PFSK-1 (cell line): ENCODE results near the gene KLHL40.

Source experiments
- POLR2AphosphoS5 ChIP-seq: IDR thresholded peaks from 2 replicates; pipeline ENCODE4 v1.6.1; 2012; ENCODE audit warnings: low read depth, mild to moderate bottlenecking, control low read depth, low read length, moderate library complexity
- TF ChIP-seq, protein P1 (sequence below), 2 experiments: IDR thresholded peaks; 2 replicates each; pipeline versions ENCODE4 v1.6.1 to v1.8.0; 2011 to 2012; ENCODE audit warnings: low read depth in 2 of 2, low read length in 2 of 2, control low read depth in 1 of 2, inconsistent platforms in 1 of 2, mild to moderate bottlenecking in 1 of 2, moderate library complexity in 1 of 2; ENCODE audit not compliant: insufficient read depth in 1 of 2

DNA sequence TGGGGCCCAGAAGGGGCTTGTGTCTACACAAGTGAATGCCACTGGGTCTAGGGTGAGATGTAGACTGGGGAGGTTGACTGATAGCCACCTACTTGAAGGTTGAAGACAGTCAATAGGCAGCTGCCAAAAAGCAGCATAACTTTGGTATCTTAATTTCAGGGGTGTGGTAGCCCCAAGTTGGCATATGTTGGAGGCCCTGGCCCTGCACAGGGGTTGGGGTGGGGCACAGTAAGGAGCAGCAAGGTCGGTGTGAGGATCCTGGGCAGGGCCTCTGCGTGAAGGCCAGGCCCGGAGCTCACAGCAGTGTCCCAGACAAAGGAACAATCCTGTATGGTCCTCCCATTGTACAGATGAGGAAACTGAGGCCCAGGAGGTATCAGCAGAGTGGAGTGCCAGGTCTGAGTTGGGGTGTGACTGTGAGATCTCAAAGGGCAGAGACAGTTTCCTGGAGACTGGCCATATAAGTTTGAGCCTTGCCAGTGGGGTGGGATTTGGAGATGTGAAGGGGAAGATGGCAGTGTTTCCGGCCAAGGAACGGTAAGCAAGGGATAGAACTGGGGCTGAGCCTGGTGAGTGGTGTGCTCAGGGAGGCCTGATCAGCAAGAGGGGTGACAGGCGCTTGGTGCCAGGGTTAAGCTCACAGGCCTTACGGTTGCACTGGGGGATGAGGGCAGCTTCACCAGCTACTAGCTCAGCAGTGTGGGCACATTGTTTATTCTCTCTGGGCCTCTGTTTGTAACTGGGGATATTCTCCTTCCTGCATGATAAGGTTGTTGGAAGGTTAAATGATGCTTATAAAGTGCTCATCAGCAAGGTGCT, 1.7 kb downstream of the KLHL40 start:
- TF ChIP-seq POLR2AphosphoS5: no peak
- TF ChIP-seq, protein P1, sequence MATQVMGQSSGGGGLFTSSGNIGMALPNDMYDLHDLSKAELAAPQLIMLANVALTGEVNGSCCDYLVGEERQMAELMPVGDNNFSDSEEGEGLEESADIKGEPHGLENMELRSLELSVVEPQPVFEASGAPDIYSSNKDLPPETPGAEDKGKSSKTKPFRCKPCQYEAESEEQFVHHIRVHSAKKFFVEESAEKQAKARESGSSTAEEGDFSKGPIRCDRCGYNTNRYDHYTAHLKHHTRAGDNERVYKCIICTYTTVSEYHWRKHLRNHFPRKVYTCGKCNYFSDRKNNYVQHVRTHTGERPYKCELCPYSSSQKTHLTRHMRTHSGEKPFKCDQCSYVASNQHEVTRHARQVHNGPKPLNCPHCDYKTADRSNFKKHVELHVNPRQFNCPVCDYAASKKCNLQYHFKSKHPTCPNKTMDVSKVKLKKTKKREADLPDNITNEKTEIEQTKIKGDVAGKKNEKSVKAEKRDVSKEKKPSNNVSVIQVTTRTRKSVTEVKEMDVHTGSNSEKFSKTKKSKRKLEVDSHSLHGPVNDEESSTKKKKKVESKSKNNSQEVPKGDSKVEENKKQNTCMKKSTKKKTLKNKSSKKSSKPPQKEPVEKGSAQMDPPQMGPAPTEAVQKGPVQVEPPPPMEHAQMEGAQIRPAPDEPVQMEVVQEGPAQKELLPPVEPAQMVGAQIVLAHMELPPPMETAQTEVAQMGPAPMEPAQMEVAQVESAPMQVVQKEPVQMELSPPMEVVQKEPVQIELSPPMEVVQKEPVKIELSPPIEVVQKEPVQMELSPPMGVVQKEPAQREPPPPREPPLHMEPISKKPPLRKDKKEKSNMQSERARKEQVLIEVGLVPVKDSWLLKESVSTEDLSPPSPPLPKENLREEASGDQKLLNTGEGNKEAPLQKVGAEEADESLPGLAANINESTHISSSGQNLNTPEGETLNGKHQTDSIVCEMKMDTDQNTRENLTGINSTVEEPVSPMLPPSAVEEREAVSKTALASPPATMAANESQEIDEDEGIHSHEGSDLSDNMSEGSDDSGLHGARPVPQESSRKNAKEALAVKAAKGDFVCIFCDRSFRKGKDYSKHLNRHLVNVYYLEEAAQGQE (IDR thresholded peaks at IDR 0.05; ENCODE audit: insufficient read depth in 1 of 2, low read depth in 2 of 2, low read length in 2 of 2): no peak
